Daoy (cell line): ENCODE data around the gene ASXL1. TPM values are rescaled to one million over a fixed set of nuclear protein-coding genes. Genes with fewer than 3 reads are reported as not detected.
A peak's percentile ranks its signal among the peaks of the same experiment; 100 is the strongest.
"Not testable (repeated sequence)": the region's sequence is repeated elsewhere in the genome, so short reads cannot be mapped to it uniquely, and the experiment has no call there.

Source experiments
- DNase-seq: peaks from one replicate; pipeline ENCODE4 v3.0.0-alpha.2; 2015; ENCODE audit warnings: low read depth
- total RNA-seq: library from RNA; depleted of rRNA; stranded (reverse); fragments of >200 nt; shearing (Covaris generic); gene quantifications from 2 replicates; pipeline ENCODE4 v1.2.3, GENCODE V29; 2014

Gene ASXL1
- total RNA-seq, 1 experiment from 2014 or later: 26.1 TPM

DNA sequence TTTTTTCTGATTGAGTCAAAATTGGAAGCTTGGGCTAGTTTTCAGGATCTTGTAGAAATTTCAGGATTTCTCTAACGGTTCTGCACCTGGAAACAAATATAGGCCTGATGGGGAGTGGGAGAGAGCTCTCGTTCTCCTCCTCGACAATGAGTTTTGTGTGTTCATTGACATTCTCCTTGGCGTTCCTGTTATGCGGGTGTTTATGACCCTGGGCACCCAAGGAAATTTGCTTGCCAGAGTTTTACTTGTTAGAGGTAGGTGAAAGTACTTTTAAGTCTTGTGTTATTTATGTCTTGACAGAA lies 2.2 kb downstream of the ASXL1 start:
- DNase-seq: no peak

DNA sequence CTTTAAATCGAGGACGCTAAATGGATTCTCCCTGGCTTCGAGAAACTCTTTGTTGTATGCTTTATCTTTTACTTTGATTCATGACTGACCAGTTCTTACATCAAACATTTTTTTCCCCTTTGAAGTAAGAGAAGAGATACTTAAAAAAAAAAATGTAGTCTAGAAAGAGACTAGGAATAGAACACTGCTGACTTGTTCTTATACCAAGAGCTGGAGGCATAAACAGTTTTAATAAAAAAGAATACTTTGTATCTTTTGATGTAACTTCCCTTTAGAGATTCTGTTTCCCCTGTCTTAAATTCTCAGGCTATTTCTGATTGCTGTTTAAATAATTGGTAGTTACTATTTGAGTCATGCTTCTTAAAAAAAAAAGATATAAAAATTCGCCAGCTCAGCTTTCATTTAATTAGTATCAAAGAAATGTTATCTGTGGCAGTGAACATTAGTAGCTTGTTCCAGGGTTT lies 4.8 kb downstream of the ASXL1 start:
- no peak for DNase-seq

DNA sequence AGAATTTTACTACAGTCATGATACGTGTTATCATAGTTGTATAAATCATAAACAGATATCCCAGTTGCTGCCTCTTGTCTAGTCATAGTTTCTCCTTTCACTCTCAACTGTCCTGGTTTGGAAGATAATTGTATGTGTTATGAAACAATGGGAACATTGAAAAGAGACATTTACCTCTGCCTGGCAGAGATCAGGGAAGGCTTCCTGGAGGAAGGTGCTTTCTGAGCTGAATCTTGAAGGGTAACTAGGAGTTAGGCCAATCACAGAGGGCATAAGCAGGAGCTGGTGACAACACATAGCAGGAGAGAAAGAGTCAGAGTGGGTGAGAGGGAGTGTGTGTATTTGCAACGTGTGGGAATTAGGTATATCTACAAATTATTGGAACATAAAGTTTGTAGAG lies 5.4 kb downstream of the ASXL1 start:
- DNase-seq: no peak

DNA sequence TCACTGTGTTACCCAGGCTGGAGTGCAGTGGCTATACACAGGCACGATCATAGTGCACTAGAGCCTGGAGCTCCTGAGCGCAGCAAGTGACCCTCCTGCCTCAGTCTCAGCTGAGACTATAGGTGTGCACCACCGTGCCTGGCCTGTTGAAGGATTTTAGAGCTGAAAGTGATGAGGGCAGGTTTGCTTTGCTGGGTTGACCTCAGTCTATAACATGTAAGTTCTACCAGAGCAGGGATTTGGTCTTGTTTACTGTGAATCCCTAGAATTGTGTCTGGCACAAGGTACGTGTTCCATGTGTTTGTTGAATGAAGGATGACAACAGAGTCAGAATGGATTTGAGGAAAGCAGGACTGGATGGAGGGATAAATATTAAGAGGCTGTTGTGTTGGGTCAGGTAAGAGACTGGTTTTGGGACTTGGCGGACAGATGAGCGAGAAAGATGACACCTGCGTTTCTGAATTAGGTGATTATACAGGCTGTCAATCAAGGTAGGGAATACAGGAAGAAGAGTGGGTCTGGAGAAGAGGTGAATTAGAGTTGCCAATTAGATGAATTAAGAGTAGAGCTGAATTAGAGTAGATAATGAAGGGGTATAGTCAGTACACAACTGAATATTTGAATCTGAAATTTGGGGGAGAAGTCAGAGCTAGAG lies 6.5 kb downstream of the ASXL1 start:
- no peak for DNase-seq

DNA sequence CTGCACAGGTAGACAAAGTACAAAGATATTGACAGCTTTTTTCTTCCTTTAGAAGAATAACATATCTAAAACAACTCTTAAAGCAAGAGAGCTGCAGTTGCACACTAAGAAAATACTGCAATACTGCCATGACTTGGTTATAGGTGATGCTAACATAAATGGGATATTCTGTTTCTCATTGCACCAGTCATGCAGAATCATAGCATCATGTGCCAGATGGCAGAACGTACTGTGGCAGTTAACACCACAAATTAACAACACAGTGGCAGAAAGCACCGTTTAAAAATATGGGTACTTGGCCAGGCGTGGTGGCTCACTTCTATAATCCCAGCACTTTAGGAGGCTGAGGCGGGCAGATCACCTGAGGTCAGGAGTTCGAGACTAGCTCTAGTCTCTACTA lies 7.4 kb downstream of the ASXL1 start:
- no peak for DNase-seq

DNA sequence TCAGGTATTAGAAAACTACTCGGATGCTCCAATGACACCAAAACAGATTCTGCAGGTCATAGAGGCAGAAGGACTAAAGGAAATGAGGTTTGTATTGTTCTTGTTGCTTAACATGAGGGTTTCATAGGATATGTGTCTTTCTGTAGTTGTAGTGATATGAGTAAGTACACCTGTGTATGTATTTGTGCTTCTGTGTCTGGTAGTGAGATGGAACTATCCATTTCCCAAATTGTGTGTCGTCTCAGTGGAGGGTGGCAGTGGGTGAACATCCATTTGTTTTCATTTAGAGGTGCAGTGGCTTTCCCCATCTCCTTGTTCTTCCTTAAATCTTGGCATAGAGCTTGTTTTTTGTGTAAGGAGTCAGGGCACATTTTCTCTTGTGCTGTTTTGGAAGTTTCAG lies 8.2 kb downstream of the ASXL1 start:
- no peak for DNase-seq

DNA sequence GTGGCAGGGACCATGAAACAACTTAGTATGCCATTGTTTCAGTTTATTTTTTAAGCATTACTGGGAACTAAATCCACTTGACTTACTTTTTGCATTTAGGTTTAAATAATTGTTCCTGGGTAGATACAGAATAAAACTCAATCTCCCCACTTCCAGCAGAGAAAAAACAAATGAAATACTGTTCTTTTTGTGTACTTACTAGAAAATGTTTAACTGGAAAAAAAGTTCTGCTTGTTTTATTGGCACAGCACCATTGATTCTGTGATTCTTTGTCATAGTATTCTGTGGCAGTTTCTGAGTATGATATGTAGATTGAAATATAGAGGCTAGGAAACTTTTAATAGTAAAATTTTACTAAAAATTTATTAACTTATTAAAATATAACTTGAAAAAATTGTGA lies 10.2 kb downstream of the ASXL1 start:
- no peak for DNase-seq

DNA sequence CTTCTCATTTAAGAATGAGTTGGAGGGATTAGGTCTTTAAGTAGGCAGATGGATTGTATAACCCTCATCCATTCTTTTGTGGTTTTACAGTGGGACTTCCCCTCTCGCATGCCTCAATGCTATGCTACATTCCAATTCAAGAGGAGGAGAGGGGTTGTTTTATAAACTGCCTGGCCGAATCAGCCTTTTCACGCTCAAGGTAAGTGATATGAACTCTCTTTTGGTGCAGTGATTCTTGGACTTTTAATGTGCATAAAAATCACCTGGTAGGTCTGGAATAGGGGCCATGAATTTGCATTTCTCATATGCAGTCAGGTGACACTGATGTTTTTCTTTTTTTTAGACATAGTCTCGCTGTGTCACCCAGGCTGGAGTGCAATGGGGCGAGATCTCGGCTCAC lies 10.8 kb downstream of the ASXL1 start:
- DNase-seq: peak; percentile 39

DNA sequence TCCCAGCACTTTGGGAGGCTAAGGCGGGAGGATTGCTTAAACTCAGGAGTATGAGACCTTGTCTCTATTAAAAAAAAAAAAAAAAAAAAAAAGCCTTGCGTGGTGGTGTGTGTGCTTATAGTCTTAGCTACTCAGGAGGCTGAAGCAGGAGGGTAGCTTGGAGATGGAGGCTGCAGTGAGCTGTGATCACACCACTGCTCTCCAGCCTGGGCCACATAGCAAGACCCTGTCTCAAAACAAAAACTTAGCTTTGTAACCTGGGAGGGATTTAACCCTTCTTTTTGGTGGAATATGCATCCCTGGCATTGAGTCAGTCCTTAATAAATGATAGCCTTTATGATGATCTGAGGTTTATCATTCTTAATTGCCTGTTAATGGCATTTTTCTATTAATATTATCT lies 12.8 kb downstream of the ASXL1 start:
- DNase-seq: no peak

DNA sequence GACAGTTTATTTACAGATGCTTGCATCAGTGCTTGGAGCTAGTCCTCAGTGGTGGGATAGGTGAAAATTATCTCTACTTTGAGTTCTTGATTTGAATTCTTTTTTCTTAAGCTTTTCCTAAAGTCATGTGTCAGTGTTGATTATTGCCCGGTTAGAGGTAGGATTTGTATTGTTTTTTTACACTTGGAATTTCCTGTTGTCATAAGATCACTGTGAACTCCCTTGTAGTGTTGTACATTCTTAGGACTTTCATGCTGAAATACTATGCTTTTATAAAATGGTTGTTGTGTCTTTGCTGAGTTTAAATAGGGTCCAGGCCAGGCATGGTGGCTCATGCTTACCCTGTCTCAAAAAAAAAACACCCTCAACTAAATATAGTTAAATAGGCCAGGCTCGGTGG lies 20.3 kb downstream of the ASXL1 start:
- DNase-seq: no peak

DNA sequence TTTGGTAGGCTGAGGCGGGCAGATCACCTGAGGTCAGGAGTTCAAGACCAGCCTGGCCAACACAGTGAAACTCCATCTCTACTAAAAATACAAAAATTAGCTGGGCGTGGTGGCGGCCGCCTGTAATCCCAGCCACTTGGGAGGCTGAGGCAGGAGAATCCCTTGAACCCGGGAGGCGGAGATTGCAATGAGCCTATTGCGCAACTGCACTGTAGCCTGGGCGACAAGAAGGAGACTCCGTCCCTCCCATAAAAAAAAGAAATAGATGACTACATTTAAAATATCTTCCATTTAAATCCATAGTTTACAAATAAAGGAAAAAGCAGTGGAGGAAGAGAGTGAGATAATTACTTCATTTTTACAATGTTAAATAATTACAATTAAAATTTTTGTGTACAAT lies 21.9 kb downstream of the ASXL1 start:
- DNase-seq: not testable (repeated sequence)

DNA sequence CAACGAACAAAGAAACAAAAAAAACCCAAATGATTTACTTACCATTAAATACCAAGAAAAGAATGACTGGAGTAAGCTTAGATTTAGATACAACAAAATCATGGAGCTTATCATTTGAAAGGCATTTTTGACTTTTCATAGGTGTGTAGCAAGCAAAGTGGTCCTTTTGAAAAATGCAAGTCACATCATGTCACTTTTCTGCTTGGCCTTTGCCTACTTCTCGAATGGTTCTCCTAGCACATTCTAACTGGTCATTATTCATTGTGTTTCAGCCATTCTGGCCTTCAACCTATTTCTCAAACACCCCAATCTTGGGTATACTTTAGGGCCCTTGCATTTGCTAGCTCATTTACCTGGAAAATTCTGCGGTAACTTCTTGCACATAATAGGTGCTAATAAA lies 22.6 kb downstream of the ASXL1 start:
- no peak for DNase-seq

DNA sequence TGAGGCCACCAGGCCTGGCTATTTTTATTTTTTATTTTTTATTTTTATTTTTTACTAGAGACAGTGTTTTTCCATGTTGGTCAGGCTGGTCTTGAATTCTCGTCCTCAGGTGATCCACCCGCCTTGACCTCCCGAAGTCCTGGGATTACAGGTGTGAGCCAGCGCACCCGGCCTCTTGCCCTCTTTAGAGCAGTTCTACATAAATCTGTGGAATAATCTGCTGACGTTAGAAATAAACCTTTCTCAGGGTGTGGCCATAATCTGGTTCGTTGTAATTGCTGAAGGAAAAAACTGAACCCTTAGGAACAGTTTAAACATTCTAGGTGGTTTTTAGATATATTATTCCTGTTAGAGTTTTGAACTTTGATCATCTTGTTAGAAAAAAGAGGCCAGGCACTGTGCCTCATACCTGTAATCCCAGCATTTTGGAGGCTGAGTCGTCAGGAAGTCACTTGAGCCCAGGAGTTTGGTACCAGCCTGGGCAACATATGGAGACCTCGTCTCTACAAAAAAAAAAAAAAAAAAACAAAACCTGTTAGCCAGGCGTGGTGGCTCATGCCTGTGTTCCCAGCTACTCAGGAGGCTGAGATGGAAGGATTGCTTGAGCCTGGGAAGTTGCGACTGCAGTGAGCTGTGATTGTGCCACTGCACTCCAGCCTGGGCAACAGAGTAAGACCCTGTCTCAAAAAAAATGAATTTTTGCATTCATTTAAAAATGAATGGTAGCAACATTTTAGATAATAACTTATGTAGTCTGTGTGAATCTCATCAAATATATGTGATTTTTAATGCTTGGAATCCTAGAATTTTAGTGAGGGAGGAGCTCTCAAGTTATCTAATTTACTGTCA lies 24.2 kb downstream of the ASXL1 start:
- DNase-seq: no peak

DNA sequence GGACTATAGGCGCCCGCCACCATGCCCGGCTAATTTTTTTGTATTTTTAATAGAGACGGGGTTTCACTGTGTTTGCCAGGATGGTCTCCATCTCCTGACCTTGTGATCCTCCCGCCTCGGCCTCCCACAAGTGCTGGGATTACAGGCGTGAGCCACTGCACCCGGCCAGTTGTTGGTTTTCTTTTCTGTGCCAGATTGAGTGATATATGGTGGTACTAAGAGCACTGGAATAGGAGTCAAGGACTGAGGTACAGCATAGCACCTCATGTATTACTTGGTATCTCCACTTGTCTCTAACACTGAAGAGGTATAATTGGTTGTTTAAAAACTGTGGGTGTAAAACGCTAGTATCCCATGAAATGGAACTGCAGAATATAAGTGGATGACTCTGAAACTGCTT lies 25.3 kb downstream of the ASXL1 start:
- not testable (repeated sequence) for DNase-seq

DNA sequence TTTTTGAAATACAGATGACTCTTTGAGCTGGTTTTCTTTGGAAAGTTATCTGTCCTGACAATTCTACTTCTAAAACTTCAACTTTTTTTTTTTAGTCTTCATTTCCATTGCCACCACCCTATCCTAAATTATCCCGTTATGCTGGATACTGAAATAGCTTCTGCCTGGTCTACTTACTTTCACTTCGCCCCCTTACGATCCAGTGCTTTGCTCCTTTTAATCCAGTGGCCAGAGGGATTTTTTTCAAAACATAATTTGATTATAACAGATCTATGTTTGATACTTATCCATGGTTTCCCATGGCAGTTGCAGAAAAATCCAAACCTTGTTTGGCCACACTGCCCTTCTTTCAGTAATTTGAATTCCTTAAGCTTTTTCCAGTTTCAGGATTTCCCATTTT lies 27.4 kb downstream of the ASXL1 start:
- no peak for DNase-seq

DNA sequence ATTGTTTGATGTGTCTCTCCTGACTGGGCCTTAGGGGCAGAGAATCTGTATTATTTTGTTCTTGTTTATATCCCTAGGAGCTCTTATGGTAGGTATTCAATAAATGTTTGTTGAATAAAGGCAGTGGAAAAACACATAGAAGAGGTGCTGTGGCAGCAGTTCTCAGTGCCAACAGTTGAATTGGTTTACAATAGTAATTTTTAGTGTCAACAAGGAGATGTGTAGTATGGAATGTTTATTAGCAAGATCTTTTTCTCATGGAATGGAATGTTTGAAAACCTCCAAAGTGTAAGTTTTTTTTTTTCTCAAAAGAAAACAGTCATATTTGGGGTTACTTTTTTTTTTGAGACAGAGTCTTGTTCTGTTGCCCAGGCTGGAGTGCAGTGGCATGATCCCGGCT lies 28.0 kb downstream of the ASXL1 start:
- no peak for DNase-seq

DNA sequence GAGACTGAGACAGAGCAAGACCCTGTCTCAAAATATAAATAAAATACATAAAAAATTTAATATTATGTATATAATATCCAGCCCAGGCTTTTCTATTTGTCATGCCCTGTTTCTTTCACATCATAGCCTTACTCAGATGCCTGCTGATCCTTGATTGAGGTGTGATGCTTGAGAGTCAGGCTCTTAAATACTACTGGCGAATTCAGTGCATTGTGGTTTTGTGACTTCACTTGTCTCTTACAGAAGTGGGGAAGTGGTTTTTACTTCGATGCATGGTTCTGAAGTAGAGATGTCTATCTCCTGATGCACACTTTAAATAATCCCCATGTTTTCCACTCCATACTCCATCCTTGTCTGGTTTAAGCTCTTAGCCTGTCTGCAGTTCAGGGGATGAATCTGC lies 29.1 kb downstream of the ASXL1 start:
- peak; percentile 4 for DNase-seq

DNA sequence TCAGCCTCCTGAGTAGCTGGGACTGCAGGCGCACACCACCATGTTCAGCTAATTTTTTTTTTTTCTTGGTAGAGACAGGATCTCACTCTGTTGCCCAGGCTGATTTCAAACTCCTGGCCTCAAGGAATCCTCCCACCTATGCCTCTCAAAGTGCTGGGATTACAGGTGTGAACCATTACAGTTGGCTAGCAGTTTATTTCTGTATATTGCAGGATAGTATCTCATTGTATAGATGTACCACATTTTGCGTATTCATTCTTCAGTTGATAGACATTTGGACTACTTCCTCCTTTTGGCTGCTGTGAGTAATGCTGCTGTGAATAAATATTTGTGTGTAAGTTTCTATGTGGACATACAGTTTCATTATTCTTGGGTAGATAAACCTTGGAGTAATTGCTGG lies 32.9 kb downstream of the ASXL1 start:
- no peak for DNase-seq

DNA sequence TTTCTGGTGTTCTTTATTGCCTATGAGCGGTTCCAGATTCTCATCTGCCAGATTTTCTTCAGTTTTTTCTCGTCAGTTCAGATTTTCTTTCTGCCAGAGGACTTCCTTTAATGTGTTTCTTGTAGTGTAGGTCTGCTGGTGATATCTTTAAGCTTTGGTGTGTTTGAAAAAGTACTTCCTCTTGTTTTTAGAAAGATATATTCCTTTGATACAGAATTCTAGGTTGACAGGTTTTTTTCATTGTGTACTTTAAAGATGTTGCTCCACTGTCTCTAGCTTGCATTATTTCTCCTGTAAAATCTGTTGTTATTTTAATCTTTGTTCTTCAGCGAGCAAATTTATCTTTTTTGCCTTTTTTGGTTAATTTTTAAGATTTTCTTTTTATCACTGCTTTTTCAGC lies 36.9 kb downstream of the ASXL1 start:
- DNase-seq: no peak

DNA sequence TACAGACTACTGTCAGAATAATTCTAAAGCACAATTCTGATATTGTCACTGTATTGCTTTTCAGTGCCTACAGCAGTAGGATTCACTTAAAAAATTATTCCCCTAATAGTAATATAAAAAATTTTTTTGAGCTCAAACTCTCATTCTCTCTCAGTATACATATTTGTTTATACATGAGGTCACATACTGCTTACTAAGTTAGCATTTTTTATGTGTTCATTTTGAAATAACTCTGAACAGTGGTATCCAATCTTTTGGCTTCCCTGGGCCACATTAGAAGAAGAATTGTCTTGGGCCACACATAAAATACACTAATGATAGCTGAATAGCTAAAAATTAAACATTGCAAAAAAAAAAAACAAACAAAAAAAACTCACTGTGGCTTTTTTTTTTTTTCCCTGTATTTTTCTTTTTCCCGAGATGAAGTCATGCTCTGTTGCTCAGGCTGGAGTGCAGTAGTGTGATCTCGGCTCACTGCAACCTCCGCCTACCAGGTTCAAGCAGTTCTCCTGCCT lies 38.6 kb downstream of the ASXL1 start:
- DNase-seq: no peak

DNA sequence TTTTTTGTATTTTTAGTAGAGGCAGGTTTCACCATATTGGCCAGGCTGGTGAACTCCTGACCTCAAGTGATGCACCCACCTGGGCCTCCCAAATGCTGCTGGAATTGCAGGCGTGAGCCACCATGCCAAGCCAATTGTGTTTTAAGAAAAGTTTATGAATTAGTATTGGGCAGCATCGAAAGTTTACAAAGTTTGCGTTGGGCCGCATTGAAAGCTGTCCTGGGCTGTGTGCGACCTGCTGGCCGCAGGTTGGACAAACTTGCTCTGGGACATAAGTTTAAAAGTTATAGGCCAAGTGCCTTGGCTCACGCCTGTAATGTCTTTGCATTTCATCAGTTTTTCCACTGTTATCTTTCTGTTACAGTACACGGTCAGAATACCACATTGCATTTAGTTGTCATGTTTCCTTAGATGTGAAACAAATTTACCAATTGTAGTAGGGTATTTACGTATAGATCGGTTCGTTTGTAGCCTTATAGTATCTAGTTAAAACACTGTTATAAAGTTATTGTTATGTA lies 39.5 kb downstream of the ASXL1 start:
- no peak for DNase-seq

DNA sequence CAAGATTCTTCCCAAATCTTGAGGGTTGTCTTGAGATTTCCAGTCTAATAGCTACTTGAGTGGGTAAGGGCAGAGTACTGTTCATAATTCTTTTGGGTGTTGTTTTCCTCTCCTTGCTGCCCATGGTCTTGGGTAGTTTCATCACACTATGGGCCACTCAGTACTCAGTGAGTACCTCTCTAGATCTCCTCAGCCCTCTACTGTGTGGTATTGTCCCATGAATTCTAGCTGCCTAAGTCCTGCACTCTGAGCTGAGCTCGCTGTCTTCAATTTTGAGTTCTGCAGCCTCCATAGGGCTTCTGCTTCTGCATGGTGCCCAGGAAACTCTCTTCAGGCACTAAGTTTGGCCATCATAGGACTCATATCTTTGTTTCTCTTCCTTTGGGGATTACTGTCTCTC lies 42.3 kb downstream of the ASXL1 start:
- DNase-seq: no peak

DNA sequence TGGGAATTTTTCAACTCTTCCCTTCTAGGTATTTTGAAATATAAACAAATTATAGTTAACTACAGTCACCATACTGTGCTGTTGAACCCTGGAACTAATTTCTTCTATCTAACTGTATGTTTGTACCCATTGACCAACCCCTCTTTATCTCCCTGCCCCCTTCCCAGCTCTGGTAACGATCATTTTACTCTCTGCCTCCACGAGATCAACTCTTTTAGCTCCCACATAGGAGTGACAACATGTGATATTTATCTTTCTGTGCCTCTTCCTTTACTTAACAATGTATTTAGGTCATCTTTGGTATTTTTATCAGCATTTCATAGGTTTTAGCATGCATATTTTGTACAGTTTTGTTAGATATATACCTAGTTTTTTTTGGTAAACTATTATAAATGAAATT lies 45.9 kb downstream of the ASXL1 start:
- no peak for DNase-seq
